Sigmoid colon (tissue), 7 donors: Measurements from ENCODE around the gene BRD9. TPM values are rescaled to one million over a fixed set of nuclear protein-coding genes. Genes with fewer than 3 reads are reported as not detected.

Experiments
- DNase-seq: peaks from one replicate; pipeline ENCODE4 v3.0.0-alpha.2; 2019
- H3K27ac ChIP-seq, 4 donors: fragments of 200-600 bp; sonication (generic); one replicate each; pipeline ENCODE4 v1.5.1; 2016 to 2019; ENCODE audit warnings: mild to moderate bottlenecking in 1 of 4
- H3K27me3 ChIP-seq, 3 donors: fragments of 200-600 bp; sonication (generic); one replicate each; pipeline ENCODE4 v1.5.1; 2019; ENCODE audit warnings: mild to moderate bottlenecking in 1 of 3
- H3K36me3 ChIP-seq, 4 donors: fragments of 200-600 bp; sonication (generic); one replicate each; pipeline ENCODE4 v1.5.1; 2016 to 2019
- H3K4me1 ChIP-seq, 4 donors: fragments of 200-600 bp; sonication (generic); one replicate each; pipeline ENCODE4 v1.5.1; 2017 to 2019
- H3K4me3 ChIP-seq, 4 donors: fragments of 200-600 bp; sonication (generic); one replicate each; pipeline ENCODE4 v1.5.1; 2017 to 2019; ENCODE audit warnings: mild to moderate bottlenecking in 2 of 4, moderate library complexity in 1 of 4
- H3K9me3 ChIP-seq, 4 donors: fragments of 200-600 bp in 3 of 4; sonication (generic) in 3 of 4; one replicate each; pipeline versions ENCODE4 v1.5.1 to v1.6.1; 2013 to 2019
- CTCF ChIP-seq, 4 experiments: fragments of 450-650 bp in 3 of 4; fragments of 200-600 bp in 1 of 4; IDR thresholded peaks; one replicate each; pipeline ENCODE4 v1.5.1; 2016 to 2019; ENCODE audit warnings: antibody characterized with exemption in 4 of 4, mild to moderate bottlenecking in 3 of 4, moderate library complexity in 2 of 4
- EP300 ChIP-seq, 4 donors: sonication (generic); formaldehyde crosslinking; IDR thresholded peaks; one replicate each; pipeline ENCODE4 v1.6.1; 2017; ENCODE audit warnings: antibody characterized with exemption in 4 of 4
- POLR2A ChIP-seq, 2 donors: fragments of 450-650 bp; IDR thresholded peaks; one replicate each; pipeline ENCODE4 v1.6.1; 2016; ENCODE audit warnings: antibody characterized with exemption in 2 of 2, mild to moderate bottlenecking in 2 of 2, moderate library complexity in 2 of 2
- POLR2AphosphoS5 ChIP-seq, 4 donors: sonication (generic); formaldehyde crosslinking; IDR thresholded peaks; one replicate each; pipeline ENCODE4 v1.6.1; 2017; ENCODE audit warnings: antibody characterized with exemption in 4 of 4
- WGBS, 2 donors: extraction: QIAGEN DNeasy Blood & Tissue Kit; methylation state at CpG; one replicate each; pipeline ENCODE4 v1.1.7; 2013; 5-methylcytosine and 5-hydroxymethylcytosine counted together
- intact Hi-C: fragments of 100-400 bp; cut with DNase I; formaldehyde crosslinking; loops from one replicate; pipeline ENCODE4 v1.15.1; 2023
- polyA plus RNA-seq, 3 donors: library from polyadenylated mRNA; stranded (reverse); fragments of 200-250 nt; gene quantifications; one replicate each; pipeline ENCODE4 v1.2.3, GENCODE V29; 2013
- total RNA-seq, 4 donors: library from RNA; depleted of rRNA; stranded (reverse); fragments of >200 nt; gene quantifications; one replicate each; pipeline ENCODE4 v1.1.0, GENCODE V29; 2016
- donor health status: healthy with polysubstance abuse.
- donor health status: Bipolar disorder and iron deficiency.
- donor health status: healthy.

BRD9 gene
- total and polyA plus RNA-seq, 7 donors: 12.9 to 38.8 (median 22.4) TPM

- Histone ChIP-seq H3K4me1 (no peaks in the 10 kb centered on the region), H3K36me3 (peaks cover 9 to 79% (median 50%) of the 10 kb centered on the region in 4 donors), H3K27ac (no peak overlapping the region), H3K4me3 (no peak overlapping the region), H3K27me3 (no peaks in the 10 kb centered on the region), H3K9me3 (no peaks in the 10 kb centered on the region)
- intact Hi-C loops: no loop called here
- TF ChIP-seq POLR2AphosphoS5 (IDR thresholded peaks at IDR 0.05): no peak
- no peak for TF ChIP-seq EP300 (IDR thresholded peaks at IDR 0.05)
- TF ChIP-seq CTCF (IDR thresholded peaks at IDR 0.05): no peak
- no peak for TF ChIP-seq POLR2A (IDR thresholded peaks at IDR 0.05)
- DNase-seq: no peak
- 96 to 98% methylated on average over 24 of the region's 24 CpGs for WGBS, 2 donors
Observed at GRCh38 chr5:875931-876330, 16.7 kb downstream of the BRD9 start.

GRCh38 chr5:873328-873727 lies 19.3 kb downstream of the BRD9 start:
- H3K4me3 ChIP-seq: no peak overlapping the region
- peaks cover 12 to 99% (median 71%) of the 10 kb centered on the region in 4 donors for H3K36me3 ChIP-seq
- intact Hi-C loops: no loop called here
- no peaks in the 10 kb centered on the region for H3K27me3 ChIP-seq
- TF ChIP-seq POLR2AphosphoS5 (IDR thresholded peaks at IDR 0.05) (no peak), CTCF (IDR thresholded peaks at IDR 0.05) (no peak), POLR2A (IDR thresholded peaks at IDR 0.05) (no peak), EP300 (IDR thresholded peaks at IDR 0.05) (no peak)
- H3K4me1 ChIP-seq: no peaks in the 10 kb centered on the region
- no peak for DNase-seq
- H3K27ac ChIP-seq: no peak overlapping the region
- 80 to 86% methylated on average over 8 of the region's 8 CpGs for WGBS, 2 donors
- no peaks in the 10 kb centered on the region for H3K9me3 ChIP-seq

GRCh38 chr5:872301-872700 lies 20.3 kb downstream of the BRD9 start:
- intact Hi-C loops: no loop called here
- Histone ChIP-seq H3K4me1 (no peaks in the 10 kb centered on the region), H3K4me3 (no peak overlapping the region), H3K36me3 (peaks cover 6 to 99% (median 71%) of the 10 kb centered on the region in 4 donors), H3K9me3 (no peaks in the 10 kb centered on the region), H3K27ac (no peak overlapping the region), H3K27me3 (no peaks in the 10 kb centered on the region)
- DNase-seq: no peak
- TF ChIP-seq EP300 (IDR thresholded peaks at IDR 0.05) (no peak), CTCF (IDR thresholded peaks at IDR 0.05) (no peak), POLR2A (IDR thresholded peaks at IDR 0.05) (no peak), POLR2AphosphoS5 (IDR thresholded peaks at IDR 0.05) (no peak)
- 88 to 94% methylated on average over 10 of the region's 10 CpGs for WGBS, 2 donors

- TF ChIP-seq EP300 (IDR thresholded peaks at IDR 0.05): no peak
- no peak for TF ChIP-seq CTCF (IDR thresholded peaks at IDR 0.05)
- TF ChIP-seq POLR2AphosphoS5 (IDR thresholded peaks at IDR 0.05): no peak
- no peak for TF ChIP-seq POLR2A (IDR thresholded peaks at IDR 0.05)
Observed at GRCh38 chr5:871596-872298, 20.9 kb downstream of the BRD9 start.

More at GRCh38 chr5:871596-872298, 20.9 kb downstream of the BRD9 start:
- intact Hi-C loops: no loop called here
- no peaks in the 10 kb centered on the region for H3K4me1 ChIP-seq
- no peak overlapping the region for H3K27ac ChIP-seq
- no peak for DNase-seq
- WGBS, 2 donors: 96 to 97% methylated on average over 29 of the region's 29 CpGs
- H3K27me3 ChIP-seq: no peaks in the 10 kb centered on the region
- H3K4me3 ChIP-seq: no peak overlapping the region
- no peaks in the 10 kb centered on the region for H3K9me3 ChIP-seq
- peaks cover 6 to 99% (median 69%) of the 10 kb centered on the region in 4 donors for H3K36me3 ChIP-seq
